ENCODE data around the gene FHL1. TPM values are rescaled to one million over a fixed set of nuclear protein-coding genes. Genes with fewer than 3 reads are reported as not detected.

Gene FHL1
- polyA plus RNA-seq, 3 donors = 0.75 to 4.0 (median 0.98) TPM

DNA sequence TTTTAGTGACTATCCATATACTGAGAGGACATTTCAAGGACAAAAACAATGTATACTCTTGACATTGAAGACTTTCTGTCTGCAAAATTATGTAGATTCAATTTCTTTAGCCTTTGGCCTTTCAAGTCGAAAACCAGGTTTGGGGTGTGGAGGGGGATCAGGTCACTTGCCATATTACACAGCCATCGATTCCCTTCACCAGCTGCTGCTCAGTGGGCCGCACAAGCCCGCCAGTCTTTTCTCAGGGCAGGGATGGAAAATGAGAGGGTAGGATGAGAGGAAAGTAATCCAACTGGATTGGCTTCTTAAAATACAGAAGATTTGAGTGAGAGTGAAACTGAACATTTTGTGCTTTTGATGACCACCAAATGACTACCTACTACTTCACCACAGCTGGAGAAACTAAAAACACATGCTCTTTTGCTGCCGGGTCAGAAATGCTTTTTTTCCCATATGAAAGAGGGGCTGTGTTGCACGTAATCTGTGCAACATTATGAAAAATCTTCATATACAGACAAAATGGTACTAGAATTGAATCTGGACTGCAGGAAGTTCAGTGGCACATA lies 51.4 kb downstream of the FHL1 start:
- intact Hi-C loops (cut with micrococcal nuclease) = no loop called here
- Mint-ChIP-seq H3K4me1 (peaks cover 4% of the 10 kb centered on the region), H3K9me3 (no peaks in the 10 kb centered on the region), H3K4me3 (no peak overlapping the region), H3K27ac (no peak overlapping the region), H3K36me3 (no peaks in the 10 kb centered on the region), H3K27me3 (ENCODE audit: low read depth in 3 of 3) (peaks cover 0 to 2% (median 0%) of the 10 kb centered on the region in 3 donors)
- Histone ChIP-seq H3K4me3 (replicated peaks in 1 of 3; ENCODE audit: low read depth in 2 of 3, low read length in 3 of 3) (no peak overlapping the region), H3K79me2 (ENCODE audit: insufficient read depth, low read length) (no peaks in the 10 kb centered on the region), H3K9ac (ENCODE audit: insufficient read depth, low read length, poor library complexity, severe bottlenecking) (no peak overlapping the region), H3K27me3 (ENCODE audit: control insufficient read depth in 2 of 2, insufficient read depth in 2 of 2, low read length in 2 of 2) (no peaks in the 10 kb centered on the region), H4K20me1 (ENCODE audit: insufficient read depth, low read length) (no peaks in the 10 kb centered on the region), H3K36me3 (replicated peaks in 1 of 2; ENCODE audit: control insufficient read depth in 1 of 2, insufficient read depth in 2 of 2, low read length in 2 of 2) (no peaks in the 10 kb centered on the region), H3K9me3 (replicated peaks in 1 of 2; ENCODE audit: control insufficient read depth in 1 of 2, insufficient read depth in 1 of 2, low read length in 2 of 2) (no peaks in the 10 kb centered on the region), H3K4me1 (ENCODE audit: control insufficient read depth in 1 of 2, insufficient read depth in 2 of 2, low read length in 2 of 2) (peaks cover under 1 to 2% of the 10 kb centered on the region in 2 donors), H3K4me2 (replicated peaks; ENCODE audit: extremely low read depth, low read length, poor library complexity, severe bottlenecking) (no peak overlapping the region), H2AFZ (ENCODE audit: insufficient read depth, low read depth, low read length, poor library complexity, severe bottlenecking) (no peak overlapping the region), H3K27ac (ENCODE audit: low read depth in 1 of 2, low read length in 2 of 2) (no peak overlapping the region)
- TF ChIP-seq, protein P1, sequence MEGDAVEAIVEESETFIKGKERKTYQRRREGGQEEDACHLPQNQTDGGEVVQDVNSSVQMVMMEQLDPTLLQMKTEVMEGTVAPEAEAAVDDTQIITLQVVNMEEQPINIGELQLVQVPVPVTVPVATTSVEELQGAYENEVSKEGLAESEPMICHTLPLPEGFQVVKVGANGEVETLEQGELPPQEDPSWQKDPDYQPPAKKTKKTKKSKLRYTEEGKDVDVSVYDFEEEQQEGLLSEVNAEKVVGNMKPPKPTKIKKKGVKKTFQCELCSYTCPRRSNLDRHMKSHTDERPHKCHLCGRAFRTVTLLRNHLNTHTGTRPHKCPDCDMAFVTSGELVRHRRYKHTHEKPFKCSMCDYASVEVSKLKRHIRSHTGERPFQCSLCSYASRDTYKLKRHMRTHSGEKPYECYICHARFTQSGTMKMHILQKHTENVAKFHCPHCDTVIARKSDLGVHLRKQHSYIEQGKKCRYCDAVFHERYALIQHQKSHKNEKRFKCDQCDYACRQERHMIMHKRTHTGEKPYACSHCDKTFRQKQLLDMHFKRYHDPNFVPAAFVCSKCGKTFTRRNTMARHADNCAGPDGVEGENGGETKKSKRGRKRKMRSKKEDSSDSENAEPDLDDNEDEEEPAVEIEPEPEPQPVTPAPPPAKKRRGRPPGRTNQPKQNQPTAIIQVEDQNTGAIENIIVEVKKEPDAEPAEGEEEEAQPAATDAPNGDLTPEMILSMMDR (IDR thresholded peaks at IDR 0.05) = no peak
- no CpG with 5 or more reads among the region's 6 CpGs for WGBS (ENCODE audit: insufficient coverage)
- no peak for DNase-seq

DNA sequence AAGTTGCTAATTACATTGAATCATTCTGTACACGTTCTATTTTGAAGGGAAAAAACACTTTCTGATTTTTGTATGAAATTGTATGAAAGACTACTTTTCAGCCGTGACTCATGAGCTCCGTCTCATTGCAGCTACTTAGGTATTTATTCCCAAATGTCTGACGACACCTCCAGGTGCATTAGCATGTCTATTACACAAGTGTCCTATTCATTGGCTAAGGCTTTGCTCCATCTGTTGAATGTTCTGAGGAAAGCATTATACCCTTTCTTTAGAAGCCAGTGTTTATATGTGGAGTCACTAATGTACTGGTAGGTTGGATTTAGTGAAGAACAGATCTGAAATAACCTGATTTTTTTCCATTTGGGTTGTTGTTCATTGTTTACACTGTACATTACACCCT lies 52.0 kb downstream of the FHL1 start:
- Histone ChIP-seq H3K27ac (ENCODE audit: low read depth in 1 of 2, low read length in 2 of 2) (no peak overlapping the region), H2AFZ (ENCODE audit: insufficient read depth, low read depth, low read length, poor library complexity, severe bottlenecking) (no peak overlapping the region), H3K4me3 (replicated peaks in 1 of 3; ENCODE audit: low read depth in 2 of 3, low read length in 3 of 3) (no peak overlapping the region), H3K4me1 (ENCODE audit: control insufficient read depth in 1 of 2, insufficient read depth in 2 of 2, low read length in 2 of 2) (peaks cover 0 to 4% of the 10 kb centered on the region in 2 donors), H3K79me2 (ENCODE audit: insufficient read depth, low read length) (no peaks in the 10 kb centered on the region), H3K4me2 (replicated peaks; ENCODE audit: extremely low read depth, low read length, poor library complexity, severe bottlenecking) (no peak overlapping the region), H3K9ac (ENCODE audit: insufficient read depth, low read length, poor library complexity, severe bottlenecking) (no peak overlapping the region), H3K36me3 (replicated peaks in 1 of 2; ENCODE audit: control insufficient read depth in 1 of 2, insufficient read depth in 2 of 2, low read length in 2 of 2) (no peaks in the 10 kb centered on the region), H3K9me3 (replicated peaks in 1 of 2; ENCODE audit: control insufficient read depth in 1 of 2, insufficient read depth in 1 of 2, low read length in 2 of 2) (no peaks in the 10 kb centered on the region), H4K20me1 (ENCODE audit: insufficient read depth, low read length) (no peaks in the 10 kb centered on the region), H3K27me3 (ENCODE audit: control insufficient read depth in 2 of 2, insufficient read depth in 2 of 2, low read length in 2 of 2) (no peaks in the 10 kb centered on the region)
- H3K27me3 Mint-ChIP-seq (ENCODE audit: low read depth in 3 of 3) = peaks cover 0 to 2% (median 0%) of the 10 kb centered on the region in 3 donors
- no CpG with 5 or more reads among the region's 4 CpGs for WGBS (ENCODE audit: insufficient coverage)
- intact Hi-C loops (cut with micrococcal nuclease) = no loop called here
- DNase-seq = no peak
- H3K4me3 Mint-ChIP-seq = no peak overlapping the region
- no peak overlapping the region for H3K27ac Mint-ChIP-seq
- H3K36me3 Mint-ChIP-seq = no peaks in the 10 kb centered on the region
- H3K9me3 Mint-ChIP-seq = no peaks in the 10 kb centered on the region
- TF ChIP-seq, protein P1 (IDR thresholded peaks at IDR 0.05) = no peak
- H3K4me1 Mint-ChIP-seq = peaks cover 2% of the 10 kb centered on the region

Measured in CD14-positive monocyte (primary cell).